Activated naive CD8-positive, alpha-beta T cell treated with anti-CD3 and anti-CD28 coated beads for 36 hours (primary cell): ENCODE data around the gene TTC21A. TPM values are rescaled to one million over a fixed set of nuclear protein-coding genes. Genes with fewer than 3 reads are reported as not detected.
A peak's percentile ranks its signal among the peaks of the same experiment; 100 is the strongest.
"Not testable (repeated sequence)": the region's sequence is repeated elsewhere in the genome, so short reads cannot be mapped to it uniquely, and the experiment has no call there.

ENCODE experiments used
- DNase-seq: peaks from one replicate; pipeline ENCODE4 v3.0.0; 2021
- H3K27ac Mint-ChIP-seq: one replicate; pipeline ENCODE4 v1.8.0; 2022; ENCODE audit warnings: mild to moderate bottlenecking, moderate library complexity, mixed read lengths
- H3K27me3 Mint-ChIP-seq: one replicate; pipeline ENCODE4 v1.8.0; 2022; ENCODE audit warnings: mild to moderate bottlenecking, mixed read lengths
- H3K36me3 Mint-ChIP-seq: one replicate; pipeline ENCODE4 v1.8.0; 2021; ENCODE audit warnings: mild to moderate bottlenecking, mixed read lengths
- H3K4me1 Mint-ChIP-seq: one replicate; pipeline ENCODE4 v1.8.0; 2021; ENCODE audit warnings: mixed read lengths
- H3K4me3 Mint-ChIP-seq: one replicate; pipeline ENCODE4 v1.8.0; 2022; ENCODE audit warnings: mild to moderate bottlenecking, moderate library complexity, mixed read lengths
- H3K9me3 Mint-ChIP-seq: one replicate; pipeline ENCODE4 v1.8.0; 2022; ENCODE audit warnings: mixed read lengths
- total RNA-seq, 2 experiments: library from RNA; stranded (reverse); gene quantifications; one replicate each; pipeline ENCODE4 v1.2.3, GENCODE V29; 2021

Gene TTC21A
- under 1 TPM; 0.42 to 0.78 TPM for total RNA-seq

DNA sequence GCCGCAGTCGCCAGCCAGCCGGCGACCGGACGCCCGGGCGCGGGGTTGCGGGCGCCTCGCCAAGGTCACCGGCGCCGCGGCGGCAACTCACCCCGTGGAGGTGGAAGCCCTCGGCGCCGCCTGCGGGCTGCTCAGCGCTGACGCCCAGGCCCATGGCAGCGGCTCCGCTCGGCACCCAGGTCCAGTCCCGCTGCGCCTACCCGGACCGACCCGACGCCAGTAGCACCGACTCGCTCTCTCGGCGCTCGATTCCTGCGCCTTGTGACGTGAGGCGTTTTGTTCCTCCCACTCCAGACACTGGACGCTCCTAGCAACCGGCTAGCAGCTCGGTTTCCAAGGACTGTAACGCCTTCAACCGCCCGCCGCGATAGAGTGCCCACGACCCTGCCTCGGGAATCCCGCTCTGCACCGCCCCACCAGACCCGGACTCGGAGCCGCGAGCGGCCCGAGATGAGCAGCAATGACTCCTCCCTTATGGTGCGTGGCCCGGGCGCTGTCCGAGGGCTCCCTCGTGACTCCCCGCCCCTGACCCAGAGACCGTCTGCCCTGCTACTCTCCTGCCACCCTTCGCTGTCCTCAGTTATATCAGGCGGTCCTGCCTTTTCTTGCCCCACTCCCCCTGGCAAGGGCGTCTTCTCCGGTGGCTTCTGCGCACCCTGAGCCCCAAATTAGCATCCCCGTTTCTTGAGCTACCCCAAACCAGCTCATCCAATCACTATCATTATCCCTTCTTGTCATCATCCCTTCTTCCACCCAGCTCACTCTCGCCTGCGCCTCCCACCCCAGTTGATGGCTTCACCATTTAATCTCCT lies at the start of gene TTC21A, which contains the start of gene GORASP1:
Gene TTC21A (plus strand): TSS at position 293 of the 812 bp plus-strand sequence. CDS start 158 bp downstream, at position 451.
Gene GORASP1 (minus strand): TSS at position 240 of the 812 bp plus-strand sequence. CDS start 86 bp downstream, at position 154.
- Mint-ChIP-seq H3K27ac (peak within 1 kb of the TSS; percentile 71), H3K27me3 (no peaks in the 10 kb centered on the region), H3K4me1 (peaks cover 41% of the 10 kb centered on the region), H3K36me3 (no peaks in the 10 kb centered on the region), H3K4me3 (peak within 1 kb of the TSS; percentile 84), H3K9me3 (no peaks in the 10 kb centered on the region)
- peak; percentile 53 for DNase-seq

DNA sequence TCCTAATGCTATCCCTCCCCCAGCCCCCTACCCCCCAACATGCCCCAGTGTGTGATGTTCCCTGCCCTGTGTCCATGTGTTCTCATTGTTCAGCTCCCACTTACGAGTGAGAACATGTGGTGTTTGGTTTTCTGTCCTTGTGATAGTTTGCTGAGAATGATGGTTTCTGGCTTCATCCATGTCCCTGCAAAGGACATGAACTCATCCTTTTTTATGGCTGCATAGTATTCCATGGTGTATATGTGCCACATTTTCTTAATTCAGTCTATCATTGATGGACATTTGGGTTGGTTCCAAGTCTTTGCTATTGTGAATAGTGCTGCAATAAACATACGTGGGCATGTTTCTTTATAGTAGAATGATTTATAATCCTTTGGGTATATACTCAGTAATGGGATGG lies 46.3 kb upstream of the TTC21A start:
- H3K4me3 Mint-ChIP-seq, H3K9me3 Mint-ChIP-seq, H3K27me3 Mint-ChIP-seq, H3K36me3 Mint-ChIP-seq, H3K27ac Mint-ChIP-seq, DNase-seq: not testable (repeated sequence)
- peaks cover 35% of the 10 kb centered on the region for H3K4me1 Mint-ChIP-seq

- Mint-ChIP-seq H3K4me3 (no peak overlapping the region), H3K36me3 (peaks cover 9% of the 10 kb centered on the region), H3K4me1 (peaks cover 33% of the 10 kb centered on the region), H3K27ac (no peak overlapping the region), H3K27me3 (no peaks in the 10 kb centered on the region), H3K9me3 (no peaks in the 10 kb centered on the region)
- DNase-seq, result no peak
Measured at GRCh38 chr3:39062180-39062579, 45.3 kb upstream of the TTC21A start.

DNA sequence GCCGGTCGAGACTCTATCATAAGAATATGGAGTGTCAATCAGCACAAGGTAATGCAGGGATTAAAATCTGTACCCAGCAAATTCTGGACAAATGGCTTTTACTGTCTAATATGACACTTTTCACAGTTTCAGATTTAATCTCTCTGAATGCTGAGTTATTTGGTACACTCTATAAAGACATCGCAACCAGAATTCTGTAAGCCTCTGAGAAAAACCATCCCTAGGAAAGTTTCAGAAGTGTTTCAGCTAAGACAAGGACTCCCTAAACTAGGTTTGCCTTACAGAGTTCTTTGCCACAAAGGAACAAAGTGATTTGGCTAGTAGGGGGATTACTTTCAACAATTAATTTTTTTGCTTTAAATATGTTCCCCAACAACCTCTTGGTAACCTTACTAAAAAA lies 44.3 kb upstream of the TTC21A start:
- Mint-ChIP-seq H3K36me3 (peaks cover 12% of the 10 kb centered on the region), H3K4me1 (peaks cover 31% of the 10 kb centered on the region), H3K27me3 (no peaks in the 10 kb centered on the region), H3K4me3 (no peak overlapping the region), H3K9me3 (no peaks in the 10 kb centered on the region), H3K27ac (no peak overlapping the region)
- DNase-seq, result no peak

DNA sequence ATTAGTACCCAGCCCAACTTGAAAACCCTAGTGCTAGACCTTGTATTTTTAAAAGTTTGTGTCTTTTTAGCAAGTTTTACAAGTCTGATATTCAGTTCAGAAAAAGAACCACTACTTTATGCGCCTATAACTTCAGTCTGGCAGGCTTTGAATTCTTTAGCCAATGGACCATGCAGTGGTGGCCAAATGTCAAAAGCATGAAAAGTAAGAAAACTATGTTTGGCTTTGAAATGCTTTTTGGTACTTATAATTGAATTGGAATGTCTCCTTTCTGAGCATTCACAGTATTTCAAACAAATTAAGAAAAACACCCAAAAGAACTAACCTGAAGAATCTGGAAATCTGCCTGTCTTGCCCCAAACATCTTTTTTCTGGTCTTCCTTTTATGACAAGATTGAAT lies 42.8 kb upstream of the TTC21A start:
- Mint-ChIP-seq H3K36me3 (peaks cover 12% of the 10 kb centered on the region), H3K27ac (no peak overlapping the region), H3K27me3 (no peaks in the 10 kb centered on the region), H3K4me3 (no peak overlapping the region), H3K4me1 (peaks cover 25% of the 10 kb centered on the region), H3K9me3 (no peaks in the 10 kb centered on the region)
- DNase-seq, result no peak

GRCh38 chr3:39065197-39065596 lies 42.3 kb upstream of the TTC21A start:
- Mint-ChIP-seq H3K9me3 (no peaks in the 10 kb centered on the region), H3K27me3 (no peaks in the 10 kb centered on the region), H3K4me3 (no peak overlapping the region), H3K4me1 (peaks cover 25% of the 10 kb centered on the region), H3K36me3 (peaks cover 15% of the 10 kb centered on the region), H3K27ac (peak overlapping the region; percentile 22)
- peak; percentile 4 for DNase-seq

DNA sequence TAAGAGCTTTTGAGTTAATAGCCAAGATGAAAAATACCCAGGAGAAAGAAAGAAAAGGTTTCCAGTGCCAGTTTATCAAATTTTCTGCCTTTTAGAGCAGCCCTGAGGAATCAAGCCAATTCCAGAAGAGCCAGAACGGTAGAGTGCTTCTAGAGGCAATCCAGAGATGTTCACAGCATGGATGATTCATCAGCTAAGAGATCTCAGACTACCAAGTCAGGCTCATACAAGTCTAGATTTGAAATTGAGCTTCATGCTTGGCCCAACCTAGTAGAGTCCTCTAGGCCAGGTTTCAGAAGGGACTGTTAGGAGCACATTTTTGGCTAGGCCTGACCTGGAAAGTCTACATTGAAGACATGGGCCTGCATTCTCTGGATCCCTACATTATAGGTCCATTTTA lies 40.2 kb upstream of the TTC21A start:
- H3K36me3 Mint-ChIP-seq, result peaks cover 11% of the 10 kb centered on the region
- no peaks in the 10 kb centered on the region for H3K9me3 Mint-ChIP-seq
- H3K27ac Mint-ChIP-seq, result no peak overlapping the region
- no peak for DNase-seq
- H3K4me1 Mint-ChIP-seq, result peaks cover 16% of the 10 kb centered on the region
- H3K4me3 Mint-ChIP-seq, result no peak overlapping the region
- H3K27me3 Mint-ChIP-seq, result no peaks in the 10 kb centered on the region

GRCh38 chr3:39068556-39068955 lies 38.9 kb upstream of the TTC21A start:
- Mint-ChIP-seq H3K9me3 (no peaks in the 10 kb centered on the region), H3K4me3 (no peak overlapping the region), H3K27me3 (no peaks in the 10 kb centered on the region), H3K27ac (no peak overlapping the region), H3K4me1 (peaks cover 7% of the 10 kb centered on the region), H3K36me3 (peaks cover 10% of the 10 kb centered on the region)
- no peak for DNase-seq

DNA sequence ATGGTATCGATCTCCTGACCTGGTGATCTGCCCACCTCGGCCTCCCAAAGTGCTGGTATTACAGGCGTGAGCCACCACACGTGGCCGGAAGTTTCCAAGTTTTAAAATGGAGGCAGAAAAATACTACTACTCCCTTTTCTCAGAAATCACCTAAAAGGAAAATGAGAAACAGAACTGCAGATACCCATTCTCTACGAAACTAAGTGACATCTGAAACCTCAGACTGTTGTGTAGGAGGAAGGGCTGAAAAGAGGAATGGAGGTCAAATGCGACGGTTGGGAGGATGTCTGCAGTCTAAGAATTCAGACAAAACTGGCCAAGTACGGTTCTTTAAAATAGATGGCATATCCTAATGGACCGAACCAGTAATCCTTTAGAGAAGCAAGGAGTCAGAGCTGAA lies 31.6 kb upstream of the TTC21A start:
- no peak for DNase-seq
- H3K27me3 Mint-ChIP-seq, result no peaks in the 10 kb centered on the region
- peaks cover 20% of the 10 kb centered on the region for H3K36me3 Mint-ChIP-seq
- H3K27ac Mint-ChIP-seq, result peak overlapping the region; percentile 10
- no peaks in the 10 kb centered on the region for H3K9me3 Mint-ChIP-seq
- peaks cover 7% of the 10 kb centered on the region for H3K4me1 Mint-ChIP-seq
- H3K4me3 Mint-ChIP-seq, result no peak overlapping the region

DNA sequence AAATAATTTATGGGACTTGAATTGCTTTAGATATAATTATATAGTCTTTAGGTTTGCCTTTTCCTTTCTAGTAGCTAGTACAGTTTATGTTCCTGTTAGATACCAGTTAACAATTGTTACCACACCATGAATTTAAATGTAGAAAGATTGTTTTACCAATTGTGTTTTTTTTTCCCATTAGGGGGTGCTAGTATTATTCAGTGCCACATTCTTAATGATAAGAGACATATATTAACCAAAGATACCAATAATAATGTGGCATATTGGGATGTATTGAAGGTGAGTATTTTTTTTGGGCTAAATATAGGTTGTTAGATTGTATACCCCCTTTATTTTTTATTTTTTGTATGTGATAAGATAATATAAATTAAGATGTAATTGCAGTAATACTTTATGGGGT lies 27.9 kb upstream of the TTC21A start:
- Mint-ChIP-seq H3K27ac (no peak overlapping the region), H3K4me1 (peaks cover 23% of the 10 kb centered on the region), H3K36me3 (peaks cover 29% of the 10 kb centered on the region), H3K27me3 (no peaks in the 10 kb centered on the region), H3K4me3 (no peak overlapping the region), H3K9me3 (no peaks in the 10 kb centered on the region)
- no peak for DNase-seq

- Mint-ChIP-seq H3K4me1 (peaks cover 23% of the 10 kb centered on the region), H3K36me3 (peaks cover 27% of the 10 kb centered on the region), H3K9me3 (no peaks in the 10 kb centered on the region), H3K27ac (no peak overlapping the region), H3K27me3 (no peaks in the 10 kb centered on the region), H3K4me3 (no peak overlapping the region)
- no peak for DNase-seq
Measured at GRCh38 chr3:39080026-39080425, 27.5 kb upstream of the TTC21A start.

GRCh38 chr3:39082666-39083313 lies 24.7 kb upstream of the TTC21A start:
- H3K4me1 Mint-ChIP-seq, result peaks cover 16% of the 10 kb centered on the region
- H3K27ac Mint-ChIP-seq, result peak overlapping the region; percentile 39
- DNase-seq, result no peak
- H3K4me3 Mint-ChIP-seq, result no peak overlapping the region
- H3K36me3 Mint-ChIP-seq, result peaks cover 20% of the 10 kb centered on the region
- H3K9me3 Mint-ChIP-seq, result no peaks in the 10 kb centered on the region
- H3K27me3 Mint-ChIP-seq, result no peaks in the 10 kb centered on the region

- no peak for DNase-seq
- H3K36me3 Mint-ChIP-seq, result peaks cover 16% of the 10 kb centered on the region
- peaks cover 24% of the 10 kb centered on the region for H3K4me1 Mint-ChIP-seq
- no peaks in the 10 kb centered on the region for H3K27me3 Mint-ChIP-seq
- H3K9me3 Mint-ChIP-seq, result no peaks in the 10 kb centered on the region
- H3K4me3 Mint-ChIP-seq, result no peak overlapping the region
- no peak overlapping the region for H3K27ac Mint-ChIP-seq
Measured at GRCh38 chr3:39086144-39086543, 21.3 kb upstream of the TTC21A start.

- no peak overlapping the region for H3K27ac Mint-ChIP-seq
- H3K4me1 Mint-ChIP-seq, result peaks cover 11% of the 10 kb centered on the region
- H3K4me3 Mint-ChIP-seq, result no peak overlapping the region
- peaks cover 10% of the 10 kb centered on the region for H3K36me3 Mint-ChIP-seq
- H3K9me3 Mint-ChIP-seq, result no peaks in the 10 kb centered on the region
- no peaks in the 10 kb centered on the region for H3K27me3 Mint-ChIP-seq
- no peak for DNase-seq
Measured at GRCh38 chr3:39088456-39088855, 19.0 kb upstream of the TTC21A start.

GRCh38 chr3:39088889-39089288 lies 18.6 kb upstream of the TTC21A start:
- Mint-ChIP-seq H3K27me3 (no peaks in the 10 kb centered on the region), H3K4me3 (no peak overlapping the region), H3K36me3 (peaks cover 10% of the 10 kb centered on the region), H3K27ac (no peak overlapping the region), H3K4me1 (peaks cover 11% of the 10 kb centered on the region), H3K9me3 (no peaks in the 10 kb centered on the region)
- DNase-seq, result no peak

DNA sequence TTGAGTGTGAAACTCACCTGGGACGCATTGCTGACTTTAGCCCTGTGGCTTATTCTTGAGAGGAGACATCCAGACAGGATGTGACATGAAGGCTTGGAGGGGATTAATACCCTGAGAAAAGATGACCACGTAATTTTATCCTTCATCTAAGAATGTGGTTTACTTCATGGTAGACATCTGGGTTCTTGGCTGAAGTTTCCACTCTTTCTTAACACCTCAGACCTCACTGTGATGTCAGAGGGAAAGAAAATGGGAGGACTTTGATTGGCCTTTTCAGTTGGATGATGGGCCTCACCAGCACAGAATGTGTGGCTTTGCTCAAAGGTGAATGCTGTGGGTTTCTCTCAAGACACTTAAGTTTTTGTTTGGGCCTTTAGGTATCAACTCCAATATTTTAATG lies 16.6 kb upstream of the TTC21A start:
- H3K9me3 Mint-ChIP-seq, result no peaks in the 10 kb centered on the region
- peak overlapping the region; percentile 54 for H3K27ac Mint-ChIP-seq
- DNase-seq, result no peak
- H3K4me3 Mint-ChIP-seq, result no peak overlapping the region
- H3K4me1 Mint-ChIP-seq, result peaks cover 9% of the 10 kb centered on the region
- no peaks in the 10 kb centered on the region for H3K27me3 Mint-ChIP-seq
- H3K36me3 Mint-ChIP-seq, result peaks cover 12% of the 10 kb centered on the region
